Astrocyte of the spinal cord (primary cell): Measurements from ENCODE around the gene TBC1D14.

Source experiments
- DNase-seq: peaks from one replicate; pipeline ENCODE4 v3.0.0; 2011; ENCODE audit warnings: low read depth, low spot score
- H3K4me3 ChIP-seq: 2 replicates; pipeline ENCODE4 v1.5.1; 2011; ENCODE audit warnings: low read depth, mild to moderate bottlenecking, low read length, moderate library complexity
- CTCF ChIP-seq: IDR thresholded peaks from 2 replicates; pipeline ENCODE4 v1.5.1; 2012; ENCODE audit warnings: low read depth, mild to moderate bottlenecking, low read length, inconsistent platforms
- in situ Hi-C: cut with HindIII; loops from 2 replicates; pipeline ENCODE4 v1.10.0; 2017; ENCODE audit warnings: low sequenced_read_pairs

Gene TBC1D14

GRCh38 chr4:7037425-7037824 lies 127.8 kb downstream of the TBC1D14 start:
- in situ Hi-C loops, result no loop called here
- H3K4me3 ChIP-seq, result no peak overlapping the region
- DNase-seq, result no peak
- no peak for TF ChIP-seq CTCF

GRCh38 chr4:7040765-7041164 lies 131.1 kb downstream of the TBC1D14 start:
- DNase-seq, result no peak
- in situ Hi-C loops, result no loop called here
- H3K4me3 ChIP-seq, result no peak overlapping the region
- no peak for TF ChIP-seq CTCF

- no peak for DNase-seq
- no peak overlapping the region for H3K4me3 ChIP-seq
- no peak for TF ChIP-seq CTCF
- in situ Hi-C loops, result no loop called here
Measured at GRCh38 chr4:7041246-7041645, 131.6 kb downstream of the TBC1D14 start.

- no peak for TF ChIP-seq CTCF
- in situ Hi-C loops, result no loop called here
- peak overlapping the region; percentile 71 for H3K4me3 ChIP-seq
- DNase-seq, result no peak
Measured at GRCh38 chr4:7041801-7042502, 132.3 kb downstream of the TBC1D14 start.

GRCh38 chr4:7042503-7043283 lies 133.1 kb downstream of the TBC1D14 start:
- in situ Hi-C loops, result no loop called here
- DNase-seq, result peak; percentile 99
- peak overlapping the region; percentile 71 for H3K4me3 ChIP-seq
- no peak for TF ChIP-seq CTCF

- DNase-seq, result peak; percentile 40
Measured at GRCh38 chr4:7043284-7044136, 133.9 kb downstream of the TBC1D14 start, which contains the start of gene TADA2B. TADA2B (plus strand) TSS chr4:7043372; CDS start chr4:7043580, 208 bp downstream.

More at GRCh38 chr4:7043284-7044136, 133.9 kb downstream of the TBC1D14 start, which contains the start of gene TADA2B:
- TF ChIP-seq CTCF, result peak; percentile 19
- peak within 1 kb of the TSS; percentile 83 for H3K4me3 ChIP-seq
- in situ Hi-C loops, result no loop called here
